Pancreas (tissue), 10 donors: Measurements from ENCODE around the gene C1QTNF9B. TPM values are rescaled to one million over a fixed set of nuclear protein-coding genes. Genes with fewer than 3 reads are reported as not detected.
"Not testable (repeated sequence)": the region's sequence is repeated elsewhere in the genome, so short reads cannot be mapped to it uniquely, and the experiment has no call there.

Experiments
- ATAC-seq, 4 donors: fragments of 200-7000 bp; cut with Tn5 transposase; one replicate each; pipeline versions ENCODE4 v1.8.0 to v1.9.1; 2020; ENCODE audit warnings: mild to moderate bottlenecking in 4 of 4, moderate library complexity in 4 of 4
- DNase-seq, 6 donors: peaks; one replicate each; pipeline ENCODE4 v3.0.0-alpha.2; 2020
- FAIRE-seq: peaks from 2 replicates; lab custom pipeline; 2012; peaks lifted over from hg19 to GRCh38; lab: Jason Lieb, UNC
- H3K27ac ChIP-seq, 4 donors: fragments of 200-600 bp; sonication (generic); 1 replicate in 3 of 4; 2 replicates in 1 of 4; pipeline versions ENCODE4 v1.5.0 to v1.8.0; 2020
- H3K27me3 ChIP-seq, 4 donors: fragments of 200-600 bp; one replicate each; pipeline ENCODE4 v1.8.0; 2021
- H3K36me3 ChIP-seq, 3 donors: fragments of 200-600 bp; sonication (generic) in 1 of 3; one replicate each; pipeline versions ENCODE4 v1.5.0 to v1.8.0; 2020 to 2021
- H3K4me1 ChIP-seq, 3 donors: fragments of 200-600 bp; one replicate each; pipeline ENCODE4 v1.8.0; 2021
- H3K4me3 ChIP-seq, 4 donors: fragments of 200-600 bp; sonication (generic) in 2 of 4; one replicate each; pipeline versions ENCODE4 v1.5.0 to v1.8.0; 2020 to 2021
- H3K9me3 ChIP-seq, 4 donors: fragments of 200-600 bp; one replicate each; pipeline ENCODE4 v1.8.0; 2021
- WGBS, 2 donors: extraction: QIAGEN DNeasy Blood & Tissue Kit; methylation state at CpG; one replicate each; pipeline ENCODE4 v1.1.7; 2013; 5-methylcytosine and 5-hydroxymethylcytosine counted together
- intact Hi-C, 3 donors: fragments of 100-400 bp; cut with DNase I; formaldehyde crosslinking; loops; one replicate each; pipeline versions ENCODE4 v1.11.1 to v1.14.2; 2022
- polyA plus RNA-seq, 2 donors: library from polyadenylated mRNA; stranded (reverse); fragments of 200-250 nt; gene quantifications; one replicate each; pipeline ENCODE4 v1.2.3, GENCODE V29; 2013
- total RNA-seq, 6 donors: library from RNA; stranded (reverse); fragmentation: NEBNext Ultra II Directional in 4 of 6; extraction: Animal tissue kit (Norgen Biotek cat#: 25700) in 4 of 6; gene quantifications; one replicate each; pipeline versions ENCODE4 v1.2.1 to v1.2.4, GENCODE V29; 2021 to 2023
- TF ChIP-seq, protein P1 (sequence below), 4 donors: fragments of 200-600 bp; sonication (generic) in 3 of 4; IDR thresholded peaks; one replicate each; pipeline versions ENCODE4 v1.5.0 to v1.8.0; 2021; ENCODE audit warnings: antibody characterized with exemption in 4 of 4
- donor health status: healthy with polysubstance abuse.
- donor health status: DM: no; HTN: no; CAD: no; lungs with moderate emphysema.
- donor health status: DM: no; HTN: no; CAD: no.
- donor health status: control.
- donor health status: control.
- donor health status: Bipolar disorder and iron deficiency.
- donor health status: DM: yes; HTN: yes; CAD: no.
- donor health status: DM: no; HTN: no; CAD: no.
- donor health status: DM: no; HTN: no; CAD: no.
- donor health status: DM: yes; HTN: yes; CAD: no.

C1QTNF9B gene
- total and polyA plus RNA-seq, 8 donors = 0.12 to 0.20 TPM; not detected in 6

GRCh38 chr13:23888658-23889614 lies 8.4 kb downstream of the C1QTNF9B start, which contains the start of gene MIPEP:
MIPEP (minus strand) TSS chr13:23889400; CDS start chr13:23889320, 80 bp downstream.
- peak; percentile 92 to 97 (median 93) for DNase-seq
- 0% methylated on average over 73 to 75 of the region's 75 CpGs for WGBS, 2 donors

DNA sequence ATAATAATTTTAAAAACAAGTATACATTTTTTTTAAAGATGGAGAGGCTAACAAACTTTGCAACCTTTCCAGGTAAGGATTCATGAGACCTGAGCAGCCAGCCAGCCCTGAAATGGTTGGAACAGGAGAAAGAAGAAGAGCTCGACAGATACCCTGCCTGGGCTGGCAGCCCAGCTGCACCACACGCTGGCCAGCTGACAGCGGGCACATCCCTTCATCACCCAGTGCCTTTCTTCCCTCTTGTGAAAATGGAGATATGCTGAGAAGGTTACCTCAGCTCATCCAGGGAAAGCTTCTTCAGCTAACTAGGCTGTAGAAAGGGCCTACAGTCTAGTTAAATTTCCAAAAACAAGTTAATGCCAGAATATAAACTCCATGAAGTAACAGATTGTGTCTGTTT lies 12.9 kb downstream of the C1QTNF9B start:
- H3K4me3 ChIP-seq, DNase-seq, H3K9me3 ChIP-seq, H3K36me3 ChIP-seq, FAIRE-seq, H3K4me1 ChIP-seq, ATAC-seq, H3K27ac ChIP-seq, intact Hi-C loops, H3K27me3 ChIP-seq: not testable (repeated sequence)
- WGBS, 2 donors = 94 to 96% methylated on average over 3 of the region's 3 CpGs

More at GRCh38 chr13:23888658-23889614, 8.4 kb downstream of the C1QTNF9B start, which contains the start of gene MIPEP:
- intact Hi-C loops = no loop called here
- TF ChIP-seq, protein P1, sequence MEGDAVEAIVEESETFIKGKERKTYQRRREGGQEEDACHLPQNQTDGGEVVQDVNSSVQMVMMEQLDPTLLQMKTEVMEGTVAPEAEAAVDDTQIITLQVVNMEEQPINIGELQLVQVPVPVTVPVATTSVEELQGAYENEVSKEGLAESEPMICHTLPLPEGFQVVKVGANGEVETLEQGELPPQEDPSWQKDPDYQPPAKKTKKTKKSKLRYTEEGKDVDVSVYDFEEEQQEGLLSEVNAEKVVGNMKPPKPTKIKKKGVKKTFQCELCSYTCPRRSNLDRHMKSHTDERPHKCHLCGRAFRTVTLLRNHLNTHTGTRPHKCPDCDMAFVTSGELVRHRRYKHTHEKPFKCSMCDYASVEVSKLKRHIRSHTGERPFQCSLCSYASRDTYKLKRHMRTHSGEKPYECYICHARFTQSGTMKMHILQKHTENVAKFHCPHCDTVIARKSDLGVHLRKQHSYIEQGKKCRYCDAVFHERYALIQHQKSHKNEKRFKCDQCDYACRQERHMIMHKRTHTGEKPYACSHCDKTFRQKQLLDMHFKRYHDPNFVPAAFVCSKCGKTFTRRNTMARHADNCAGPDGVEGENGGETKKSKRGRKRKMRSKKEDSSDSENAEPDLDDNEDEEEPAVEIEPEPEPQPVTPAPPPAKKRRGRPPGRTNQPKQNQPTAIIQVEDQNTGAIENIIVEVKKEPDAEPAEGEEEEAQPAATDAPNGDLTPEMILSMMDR (IDR thresholded peaks at IDR 0.05) = peak; percentile 33 to 84 (median 66)
- Histone ChIP-seq H3K36me3 (peaks cover 0 to 9% (median 0%) of the 10 kb centered on the region in 3 donors), H3K4me1 (peaks cover 0 to 11% (median 4%) of the 10 kb centered on the region in 3 donors), H3K27ac (peak within 1 kb of the TSS; percentile 77 to 90 (median 86)), H3K4me3 (peak within 1 kb of the TSS; percentile 70 to 99 (median 94)), H3K9me3 (no peaks in the 10 kb centered on the region), H3K27me3 (no peaks in the 10 kb centered on the region)
- FAIRE-seq (peak; percentile 49), ATAC-seq (peak; percentile 96 to 99 (median 98))

DNA sequence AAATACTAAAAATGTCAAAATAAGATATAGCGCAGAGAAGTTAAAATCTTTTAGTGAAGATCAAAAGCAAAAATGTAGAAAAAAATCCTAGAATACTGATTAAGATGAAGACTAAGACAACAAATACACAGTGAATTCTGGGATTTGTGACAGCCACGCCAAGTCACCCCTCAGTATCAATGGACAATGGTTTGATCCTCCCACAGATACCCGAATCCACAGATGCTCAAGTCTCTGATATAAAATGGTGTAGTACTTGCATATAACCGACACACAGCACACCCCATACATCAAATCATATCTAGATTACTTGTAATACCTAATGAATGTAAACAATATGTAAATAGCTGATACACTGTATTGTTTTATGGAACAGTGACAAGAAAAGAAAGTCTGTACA lies 14.0 kb downstream of the C1QTNF9B start:
- H3K4me1 ChIP-seq = peaks cover 0 to 7% (median 4%) of the 10 kb centered on the region in 3 donors
- FAIRE-seq (no peak), DNase-seq (no peak), ATAC-seq (no peak)
- no peak overlapping the region for H3K4me3 ChIP-seq
- TF ChIP-seq, protein P1 (IDR thresholded peaks at IDR 0.05) = no peak
- no peaks in the 10 kb centered on the region for H3K27me3 ChIP-seq
- no peak overlapping the region for H3K27ac ChIP-seq
- WGBS, 2 donors = 92 to 95% methylated on average over 4 of the region's 4 CpGs
- H3K36me3 ChIP-seq = peaks cover 0 to 9% (median 0%) of the 10 kb centered on the region in 3 donors
- intact Hi-C loops = no loop called here
- no peaks in the 10 kb centered on the region for H3K9me3 ChIP-seq

DNA sequence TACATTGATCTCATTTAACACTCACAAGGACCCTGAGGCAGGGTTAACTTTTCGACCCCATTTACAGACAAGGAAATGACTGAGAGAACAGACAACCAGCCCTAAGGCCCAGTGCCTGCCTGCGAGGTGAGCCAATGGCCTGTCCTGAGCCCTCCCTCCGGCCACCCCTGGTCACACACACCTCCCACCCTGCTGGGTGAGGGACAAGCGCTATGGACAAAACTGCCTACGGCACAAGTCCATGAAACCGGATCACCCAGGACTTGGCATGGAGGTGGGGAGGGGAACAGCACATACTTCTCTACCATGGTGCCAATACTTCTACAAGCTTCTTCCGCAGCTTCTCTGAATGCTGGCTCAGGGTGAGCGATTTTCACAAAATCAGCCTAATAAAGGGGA lies 15.9 kb downstream of the C1QTNF9B start:
- H3K27ac ChIP-seq, H3K4me1 ChIP-seq, FAIRE-seq, H3K36me3 ChIP-seq, ATAC-seq, H3K4me3 ChIP-seq, DNase-seq, H3K27me3 ChIP-seq, intact Hi-C loops, H3K9me3 ChIP-seq: not testable (repeated sequence)
- 92% methylated on average over 8 of the region's 8 CpGs for WGBS, 2 donors

DNA sequence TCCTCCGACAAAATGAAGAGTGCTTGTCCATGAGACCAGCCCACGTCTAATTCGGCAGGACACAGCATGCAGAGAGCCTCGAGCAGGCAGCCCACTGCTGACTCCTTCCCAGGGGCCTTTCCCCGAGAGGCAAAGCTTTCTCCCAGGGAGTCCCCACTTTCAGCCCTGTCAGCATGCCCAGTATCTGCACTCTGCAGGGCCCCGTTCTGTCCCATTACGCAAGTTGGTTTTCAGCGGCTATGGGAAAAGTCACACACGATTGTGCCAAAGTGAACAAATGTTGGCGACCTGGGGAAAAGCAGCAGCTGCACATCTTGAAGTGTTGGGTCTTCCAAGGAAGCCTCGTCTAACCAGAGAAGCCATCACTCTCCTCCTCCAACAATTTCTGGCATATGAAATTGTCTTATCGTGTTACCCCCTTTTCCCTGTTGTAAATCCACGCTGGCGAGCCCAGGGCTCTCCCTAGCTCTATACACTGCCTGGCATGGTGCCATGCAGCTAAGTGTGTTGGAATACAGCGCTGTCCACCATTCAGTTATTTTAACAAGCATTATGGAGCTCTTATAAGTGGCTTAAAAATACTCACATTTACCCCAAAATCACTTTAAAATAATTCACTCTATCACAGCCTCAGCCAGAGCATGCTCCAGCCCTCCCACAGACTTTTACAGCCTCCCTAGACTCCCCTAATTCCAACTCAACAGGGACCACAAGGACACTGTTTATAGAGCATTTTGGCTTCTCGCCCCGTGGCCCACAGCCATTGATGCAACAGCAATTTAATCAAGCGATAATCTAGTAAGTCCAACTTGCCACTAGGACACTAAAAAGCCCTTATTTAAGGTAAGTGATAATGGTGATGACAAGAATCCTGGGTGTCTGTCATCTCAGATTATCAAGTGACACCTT lies 16.6 kb downstream of the C1QTNF9B start:
- H3K4me1 ChIP-seq, H3K4me3 ChIP-seq, FAIRE-seq, H3K9me3 ChIP-seq, H3K27ac ChIP-seq, H3K36me3 ChIP-seq, H3K27me3 ChIP-seq, intact Hi-C loops: not testable (repeated sequence)
- ATAC-seq = peak; percentile 89 to 95 (median 94)
- 48 to 64% methylated on average over 12 to 16 of the region's 18 CpGs for WGBS, 2 donors
- DNase-seq = peak in 5 of 6 donors; percentile 56 to 81 (median 75)

- 92 to 93% methylated on average over 4 of the region's 4 CpGs for WGBS, 2 donors
- H3K36me3 ChIP-seq = no peaks in the 10 kb centered on the region
- H3K27me3 ChIP-seq = no peaks in the 10 kb centered on the region
- ATAC-seq (no peak), FAIRE-seq (no peak), DNase-seq (no peak)
- H3K9me3 ChIP-seq = no peaks in the 10 kb centered on the region
- peaks cover 0 to 6% (median 5%) of the 10 kb centered on the region in 3 donors for H3K4me1 ChIP-seq
- H3K4me3 ChIP-seq = no peak overlapping the region
- intact Hi-C loops = loop anchor here (10.0 kb wide), 1 partner anchor 412 kb away; no protein-coding TSS in a partner anchor
- no peak overlapping the region for H3K27ac ChIP-seq
- TF ChIP-seq, protein P1 (IDR thresholded peaks at IDR 0.05) = no peak
Measured at GRCh38 chr13:23877286-23877685, 20.0 kb downstream of the C1QTNF9B start.
